Astrocyte (in vitro differentiated cells and primary cell): ENCODE results near the gene MTMR1. TPM values are rescaled to one million over a fixed set of nuclear protein-coding genes. Genes with fewer than 3 reads are reported as not detected.

Experiments
- DNase-seq: peaks from one replicate; pipeline ENCODE4 v3.0.0-alpha.2; 2010; ENCODE audit warnings: low read depth
- FAIRE-seq: peaks from 2 replicates; lab custom pipeline; 2011; peaks lifted over from hg19 to GRCh38; lab: Jason Lieb, UNC
- H2AFZ ChIP-seq: 2 replicates; pipeline ENCODE4 v1.6.0; 2012; ENCODE audit warnings: low read depth, low read length, inconsistent platforms
- H3K27ac ChIP-seq: 2 replicates; pipeline ENCODE4 v1.5.1; 2011; ENCODE audit warnings: low read depth, low read length, inconsistent platforms
- H3K27me3 ChIP-seq: 2 replicates; pipeline ENCODE4 v1.6.0; 2011; ENCODE audit warnings: low read length, inconsistent platforms; ENCODE audit not compliant: insufficient read depth
- H3K36me3 ChIP-seq: 2 replicates; pipeline ENCODE4 v1.5.1; 2011; ENCODE audit warnings: low read length, inconsistent platforms; ENCODE audit not compliant: insufficient read depth
- H3K4me1 ChIP-seq: 2 replicates; pipeline ENCODE4 v1.5.1; 2011; ENCODE audit warnings: low read length, inconsistent platforms; ENCODE audit not compliant: insufficient read depth
- H3K4me2 ChIP-seq: 2 replicates; pipeline ENCODE4 v1.6.0; 2012; ENCODE audit warnings: low read length, inconsistent platforms
- H3K4me3 ChIP-seq: 2 replicates; pipeline ENCODE4 v1.5.1; 2011; ENCODE audit warnings: low read depth, mild to moderate bottlenecking, low read length, inconsistent platforms; ENCODE audit not compliant: insufficient read depth
- H3K79me2 ChIP-seq: 2 replicates; pipeline ENCODE4 v1.6.0; 2012; ENCODE audit warnings: mild to moderate bottlenecking, low read length, inconsistent platforms; ENCODE audit not compliant: insufficient read depth
- H3K9ac ChIP-seq: 2 replicates; pipeline ENCODE4 v1.6.0; 2012; ENCODE audit warnings: mild to moderate bottlenecking, low read length, inconsistent platforms
- H3K9me3 ChIP-seq: 2 replicates; pipeline ENCODE4 v1.5.1; 2012; ENCODE audit warnings: low read depth, mild to moderate bottlenecking, low read length, inconsistent platforms; ENCODE audit not compliant: insufficient read depth
- H4K20me1 ChIP-seq: 2 replicates; pipeline ENCODE4 v1.6.0; 2012; ENCODE audit warnings: low read length, inconsistent platforms; ENCODE audit not compliant: insufficient read depth
- H3K27ac Mint-ChIP-seq: one replicate; pipeline ENCODE4 v1.8.0; 2021; ENCODE audit warnings: mild to moderate bottlenecking, mixed read lengths; ENCODE audit not compliant: unreplicated experiment
- H3K27me3 Mint-ChIP-seq: one replicate; pipeline ENCODE4 v1.8.0; 2021; ENCODE audit warnings: low read depth, mixed read lengths; ENCODE audit not compliant: unreplicated experiment
- H3K36me3 Mint-ChIP-seq: one replicate; pipeline ENCODE4 v1.8.0; 2021; ENCODE audit warnings: low read depth, mixed read lengths; ENCODE audit not compliant: unreplicated experiment
- H3K4me1 Mint-ChIP-seq: one replicate; pipeline ENCODE4 v1.8.0; 2021; ENCODE audit warnings: low read depth, mixed read lengths; ENCODE audit not compliant: unreplicated experiment
- H3K4me3 Mint-ChIP-seq: one replicate; pipeline ENCODE4 v1.8.0; 2021; ENCODE audit warnings: mild to moderate bottlenecking, moderate library complexity, mixed read lengths; ENCODE audit not compliant: unreplicated experiment
- H3K9me3 Mint-ChIP-seq: one replicate; pipeline ENCODE4 v1.8.0; 2021; ENCODE audit warnings: mild to moderate bottlenecking, mixed read lengths; ENCODE audit not compliant: unreplicated experiment
- EZH2 ChIP-seq: IDR thresholded peaks from 2 replicates; pipeline ENCODE4 v1.6.1; 2012; ENCODE audit warnings: mild to moderate bottlenecking, low read length, inconsistent platforms; ENCODE audit not compliant: insufficient read depth
- total RNA-seq: library from RNA; stranded (reverse); gene quantifications from 2 replicates; pipeline ENCODE4 v1.2.1, GENCODE V29; 2021
- TF ChIP-seq, protein P1 (sequence below): IDR thresholded peaks from 2 replicates; pipeline ENCODE4 v1.5.1; 2011; ENCODE audit warnings: low read depth, mild to moderate bottlenecking, inconsistent platforms, low read length, moderate library complexity; ENCODE audit not compliant: insufficient read depth

MTMR1 gene
- total RNA-seq, 1 donor from 2014 or later = 18.6 TPM

DNA sequence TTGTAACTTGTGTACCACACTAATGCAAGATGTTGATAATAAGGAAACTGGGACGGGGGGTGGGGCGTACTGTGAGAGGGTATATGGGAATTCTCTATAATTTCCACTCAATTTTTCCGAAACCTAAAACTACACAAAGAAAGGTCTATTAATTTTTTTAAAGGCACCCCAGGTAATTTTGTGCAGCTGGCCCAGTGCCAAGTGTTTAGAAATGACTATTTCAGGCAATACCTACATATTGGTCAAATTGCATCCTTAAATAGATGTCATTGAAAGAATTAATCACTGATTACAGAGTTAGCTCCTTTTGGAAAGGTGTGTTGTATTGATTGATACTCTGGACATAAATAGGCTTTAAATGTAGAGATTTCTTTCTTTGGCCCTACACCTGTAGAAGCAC, 10.1 kb upstream of the MTMR1 start:
- H3K36me3 ChIP-seq = no peaks in the 10 kb centered on the region
- H3K36me3 Mint-ChIP-seq = no peaks in the 10 kb centered on the region
- no peaks in the 10 kb centered on the region for H3K9me3 ChIP-seq
- DNase-seq (no peak), FAIRE-seq (no peak)
- H3K4me2 ChIP-seq = no peak overlapping the region
- H3K27me3 ChIP-seq = no peaks in the 10 kb centered on the region
- no peaks in the 10 kb centered on the region for H3K9me3 Mint-ChIP-seq
- no peak overlapping the region for H3K9ac ChIP-seq
- no peak overlapping the region for H3K4me3 ChIP-seq
- H3K27ac ChIP-seq = no peak overlapping the region
- H3K4me3 Mint-ChIP-seq = no peak overlapping the region
- no peaks in the 10 kb centered on the region for H3K79me2 ChIP-seq
- no peaks in the 10 kb centered on the region for H4K20me1 ChIP-seq
- no peak overlapping the region for H3K27ac Mint-ChIP-seq
- H3K27me3 Mint-ChIP-seq = no peaks in the 10 kb centered on the region
- TF ChIP-seq, protein P1, sequence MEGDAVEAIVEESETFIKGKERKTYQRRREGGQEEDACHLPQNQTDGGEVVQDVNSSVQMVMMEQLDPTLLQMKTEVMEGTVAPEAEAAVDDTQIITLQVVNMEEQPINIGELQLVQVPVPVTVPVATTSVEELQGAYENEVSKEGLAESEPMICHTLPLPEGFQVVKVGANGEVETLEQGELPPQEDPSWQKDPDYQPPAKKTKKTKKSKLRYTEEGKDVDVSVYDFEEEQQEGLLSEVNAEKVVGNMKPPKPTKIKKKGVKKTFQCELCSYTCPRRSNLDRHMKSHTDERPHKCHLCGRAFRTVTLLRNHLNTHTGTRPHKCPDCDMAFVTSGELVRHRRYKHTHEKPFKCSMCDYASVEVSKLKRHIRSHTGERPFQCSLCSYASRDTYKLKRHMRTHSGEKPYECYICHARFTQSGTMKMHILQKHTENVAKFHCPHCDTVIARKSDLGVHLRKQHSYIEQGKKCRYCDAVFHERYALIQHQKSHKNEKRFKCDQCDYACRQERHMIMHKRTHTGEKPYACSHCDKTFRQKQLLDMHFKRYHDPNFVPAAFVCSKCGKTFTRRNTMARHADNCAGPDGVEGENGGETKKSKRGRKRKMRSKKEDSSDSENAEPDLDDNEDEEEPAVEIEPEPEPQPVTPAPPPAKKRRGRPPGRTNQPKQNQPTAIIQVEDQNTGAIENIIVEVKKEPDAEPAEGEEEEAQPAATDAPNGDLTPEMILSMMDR = no peak
- TF ChIP-seq EZH2 = no peak
- H2AFZ ChIP-seq = no peak overlapping the region
- no peaks in the 10 kb centered on the region for H3K4me1 ChIP-seq
- peaks cover under 1% of the 10 kb centered on the region for H3K4me1 Mint-ChIP-seq

DNA sequence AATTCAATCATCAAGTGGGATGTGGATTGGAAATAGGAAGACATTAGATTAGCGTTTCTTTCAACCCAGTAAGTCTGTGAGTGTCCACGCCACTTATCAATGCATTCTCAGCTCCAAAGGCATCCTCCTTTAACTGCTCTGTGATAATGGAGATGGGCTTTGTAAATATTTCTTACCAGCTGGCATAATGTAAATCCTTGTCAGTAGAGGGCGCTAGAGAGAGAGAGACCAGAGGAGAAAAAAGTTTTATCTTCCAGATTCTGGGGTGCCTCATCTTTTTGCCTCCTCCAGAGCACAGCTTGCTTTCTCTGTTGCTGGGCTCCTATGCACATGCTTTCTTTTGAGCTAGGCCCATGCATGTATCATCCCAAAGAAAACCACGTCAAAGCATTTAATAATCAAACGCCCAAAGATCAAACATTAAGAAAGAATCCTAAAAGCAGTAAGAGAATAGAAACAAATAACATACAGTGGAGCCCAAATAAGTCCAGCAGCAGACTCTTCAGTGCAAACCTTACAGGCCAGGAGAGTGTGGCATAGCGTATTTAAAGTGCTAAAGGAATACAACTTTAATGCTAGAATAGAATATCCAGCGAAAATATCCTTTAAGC, 9.6 kb upstream of the MTMR1 start:
- Histone ChIP-seq H2AFZ (no peak overlapping the region), H3K36me3 (no peaks in the 10 kb centered on the region), H3K4me2 (no peak overlapping the region), H3K9me3 (no peaks in the 10 kb centered on the region), H3K27ac (no peak overlapping the region), H3K9ac (no peak overlapping the region), H3K79me2 (no peaks in the 10 kb centered on the region), H3K4me3 (no peak overlapping the region), H3K27me3 (no peaks in the 10 kb centered on the region), H3K4me1 (peaks cover 5% of the 10 kb centered on the region), H4K20me1 (no peaks in the 10 kb centered on the region)
- FAIRE-seq (peak; percentile 59), DNase-seq (no peak)
- Mint-ChIP-seq H3K27ac (no peak overlapping the region), H3K4me1 (peaks cover 6% of the 10 kb centered on the region), H3K9me3 (no peaks in the 10 kb centered on the region), H3K27me3 (no peaks in the 10 kb centered on the region), H3K4me3 (no peak overlapping the region), H3K36me3 (no peaks in the 10 kb centered on the region)
- TF ChIP-seq, protein P1 = peak; percentile 36
- TF ChIP-seq EZH2 = no peak

DNA sequence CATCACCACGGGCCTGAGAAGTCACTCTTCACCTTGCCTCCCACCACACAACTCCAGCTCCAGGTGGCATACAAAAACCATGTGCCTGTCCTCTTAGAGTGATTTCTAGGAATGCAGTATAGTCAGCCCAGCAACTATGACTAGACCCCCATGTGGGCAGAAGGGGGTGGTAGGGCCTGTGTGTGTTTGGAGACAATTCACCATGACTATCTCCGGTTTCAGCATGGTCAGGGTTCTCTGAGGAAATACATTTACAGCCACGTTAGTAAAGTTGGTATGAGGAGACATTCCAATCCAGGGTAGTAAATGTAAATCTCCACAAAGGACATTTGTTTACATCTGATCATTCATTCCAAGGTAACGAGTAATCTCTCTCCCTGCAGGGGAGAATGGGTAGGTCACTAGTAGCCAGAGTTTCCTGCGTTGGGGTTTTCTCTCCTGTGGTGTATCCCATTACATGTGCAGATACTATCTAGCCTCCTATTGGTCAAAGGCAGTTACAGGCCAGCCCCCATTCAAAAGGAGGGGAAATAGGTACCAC, 4.2 kb upstream of the MTMR1 start:
- DNase-seq = peak; percentile 94
- Histone ChIP-seq H3K27ac (peak overlapping the region; percentile 90), H3K4me2 (peak overlapping the region; percentile 56), H2AFZ (no peak overlapping the region), H3K4me3 (no peak overlapping the region), H3K36me3 (no peaks in the 10 kb centered on the region), H3K4me1 (peaks cover 13% of the 10 kb centered on the region), H3K27me3 (no peaks in the 10 kb centered on the region), H3K9ac (peak overlapping the region; percentile 48), H4K20me1 (no peaks in the 10 kb centered on the region), H3K79me2 (no peaks in the 10 kb centered on the region), H3K9me3 (peaks cover 17% of the 10 kb centered on the region)
- H3K27ac Mint-ChIP-seq = peak overlapping the region; percentile 97
- H3K9me3 Mint-ChIP-seq = peaks cover 7% of the 10 kb centered on the region
- no peaks in the 10 kb centered on the region for H3K36me3 Mint-ChIP-seq
- no peak for TF ChIP-seq EZH2
- TF ChIP-seq, protein P1 = no peak
- peaks cover 14% of the 10 kb centered on the region for H3K4me1 Mint-ChIP-seq
- H3K27me3 Mint-ChIP-seq = no peaks in the 10 kb centered on the region
- no peak overlapping the region for H3K4me3 Mint-ChIP-seq
- peak; percentile 100 for FAIRE-seq
